HEK293 (cell line): ENCODE results near the gene PLK3.

Experiments used
- SP3 ChIP-seq: fragments of 450-650 bp; formaldehyde crosslinking; IDR thresholded peaks from 2 replicates; pipeline ENCODE4 v1.5.1; 2016; ENCODE audit warnings: missing biosample characterization, missing genetic modification characterization
- ZBTB20 ChIP-seq: fragments of 450-650 bp; formaldehyde crosslinking; IDR thresholded peaks from 2 replicates; pipeline ENCODE4 v1.5.1; 2016; ENCODE audit warnings: missing biosample characterization, missing genetic modification characterization
- ZBTB7A ChIP-seq: fragments of 450-650 bp; formaldehyde crosslinking; IDR thresholded peaks from 2 replicates; pipeline ENCODE4 v1.5.1; 2016; ENCODE audit warnings: low read depth, missing biosample characterization, missing genetic modification characterization
- ZNF146 ChIP-seq: fragments of 450-650 bp; formaldehyde crosslinking; IDR thresholded peaks from 2 replicates; pipeline ENCODE4 v1.5.1; 2016; ENCODE audit warnings: missing biosample characterization, missing genetic modification characterization
- ZNF324 ChIP-seq: fragments of 450-650 bp; formaldehyde crosslinking; IDR thresholded peaks from 2 replicates; pipeline ENCODE4 v1.5.1; 2016; ENCODE audit warnings: missing biosample characterization, missing genetic modification characterization
- ZNF366 ChIP-seq: fragments of 450-650 bp; formaldehyde crosslinking; conservative IDR thresholded peaks from 2 replicates; pipeline ENCODE4 v1.5.1; 2016; ENCODE audit warnings: missing biosample characterization, missing genetic modification characterization
- ZNF530 ChIP-seq: fragments of 450-650 bp; formaldehyde crosslinking; IDR thresholded peaks from 2 replicates; pipeline ENCODE4 v1.5.1; 2016; ENCODE audit warnings: low read depth, missing biosample characterization, missing genetic modification characterization
- TF ChIP-seq, protein P1 (sequence below): fragments of 450-650 bp; formaldehyde crosslinking; IDR thresholded peaks from 2 replicates; pipeline ENCODE4 v1.5.1; 2016; ENCODE audit warnings: missing biosample characterization, missing genetic modification characterization
- TF ChIP-seq, protein P2 (sequence below): fragments of 450-650 bp; formaldehyde crosslinking; IDR thresholded peaks from 2 replicates; pipeline ENCODE4 v1.5.1; 2017; ENCODE audit warnings: missing biosample characterization, missing genetic modification characterization

DNA sequence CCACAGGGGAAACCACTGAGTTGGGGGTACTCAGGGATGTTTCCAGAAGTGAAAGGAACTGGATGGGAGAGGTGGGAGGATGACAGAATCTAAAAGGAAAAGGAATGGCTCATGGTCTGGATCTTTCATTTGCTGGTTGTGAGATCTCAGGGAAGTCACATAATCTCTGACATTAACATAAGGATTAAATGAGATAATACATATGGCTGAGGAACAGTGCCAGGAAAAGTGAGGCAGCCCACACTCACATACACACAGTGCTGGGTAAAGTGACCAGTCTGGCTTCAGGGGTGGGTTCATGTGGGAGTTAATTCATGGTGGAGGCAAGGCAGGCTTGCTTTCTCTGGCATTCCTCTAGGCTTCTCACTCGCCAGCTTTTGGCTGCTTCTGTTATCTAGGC lies 46.8 kb downstream of the PLK3 start:
- TF ChIP-seq ZNF324 (tag by site-specific recombination) (no peak), ZNF366 (tag by site-specific recombination) (no peak), ZNF530 (tag by site-specific recombination) (no peak), ZNF146 (tag by site-specific recombination) (no peak), SP3 (tag by site-specific recombination) (no peak), ZBTB7A (tag by site-specific recombination) (no peak), ZBTB20 (tag by site-specific recombination) (no peak)
- TF ChIP-seq, protein P1, sequence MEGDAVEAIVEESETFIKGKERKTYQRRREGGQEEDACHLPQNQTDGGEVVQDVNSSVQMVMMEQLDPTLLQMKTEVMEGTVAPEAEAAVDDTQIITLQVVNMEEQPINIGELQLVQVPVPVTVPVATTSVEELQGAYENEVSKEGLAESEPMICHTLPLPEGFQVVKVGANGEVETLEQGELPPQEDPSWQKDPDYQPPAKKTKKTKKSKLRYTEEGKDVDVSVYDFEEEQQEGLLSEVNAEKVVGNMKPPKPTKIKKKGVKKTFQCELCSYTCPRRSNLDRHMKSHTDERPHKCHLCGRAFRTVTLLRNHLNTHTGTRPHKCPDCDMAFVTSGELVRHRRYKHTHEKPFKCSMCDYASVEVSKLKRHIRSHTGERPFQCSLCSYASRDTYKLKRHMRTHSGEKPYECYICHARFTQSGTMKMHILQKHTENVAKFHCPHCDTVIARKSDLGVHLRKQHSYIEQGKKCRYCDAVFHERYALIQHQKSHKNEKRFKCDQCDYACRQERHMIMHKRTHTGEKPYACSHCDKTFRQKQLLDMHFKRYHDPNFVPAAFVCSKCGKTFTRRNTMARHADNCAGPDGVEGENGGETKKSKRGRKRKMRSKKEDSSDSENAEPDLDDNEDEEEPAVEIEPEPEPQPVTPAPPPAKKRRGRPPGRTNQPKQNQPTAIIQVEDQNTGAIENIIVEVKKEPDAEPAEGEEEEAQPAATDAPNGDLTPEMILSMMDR (tag by site-specific recombination): no peak
- TF ChIP-seq, protein P2, sequence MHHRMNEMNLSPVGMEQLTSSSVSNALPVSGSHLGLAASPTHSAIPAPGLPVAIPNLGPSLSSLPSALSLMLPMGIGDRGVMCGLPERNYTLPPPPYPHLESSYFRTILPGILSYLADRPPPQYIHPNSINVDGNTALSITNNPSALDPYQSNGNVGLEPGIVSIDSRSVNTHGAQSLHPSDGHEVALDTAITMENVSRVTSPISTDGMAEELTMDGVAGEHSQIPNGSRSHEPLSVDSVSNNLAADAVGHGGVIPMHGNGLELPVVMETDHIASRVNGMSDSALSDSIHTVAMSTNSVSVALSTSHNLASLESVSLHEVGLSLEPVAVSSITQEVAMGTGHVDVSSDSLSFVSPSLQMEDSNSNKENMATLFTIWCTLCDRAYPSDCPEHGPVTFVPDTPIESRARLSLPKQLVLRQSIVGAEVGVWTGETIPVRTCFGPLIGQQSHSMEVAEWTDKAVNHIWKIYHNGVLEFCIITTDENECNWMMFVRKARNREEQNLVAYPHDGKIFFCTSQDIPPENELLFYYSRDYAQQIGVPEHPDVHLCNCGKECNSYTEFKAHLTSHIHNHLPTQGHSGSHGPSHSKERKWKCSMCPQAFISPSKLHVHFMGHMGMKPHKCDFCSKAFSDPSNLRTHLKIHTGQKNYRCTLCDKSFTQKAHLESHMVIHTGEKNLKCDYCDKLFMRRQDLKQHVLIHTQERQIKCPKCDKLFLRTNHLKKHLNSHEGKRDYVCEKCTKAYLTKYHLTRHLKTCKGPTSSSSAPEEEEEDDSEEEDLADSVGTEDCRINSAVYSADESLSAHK (tag by site-specific recombination): no peak
